HL-60 (cell line): ENCODE results near the gene AVP.
A peak's percentile ranks its signal among the peaks of the same experiment; 100 is the strongest.

ENCODE experiments used
- DNase-seq, 2 experiments: peaks; one replicate each; pipeline ENCODE4 v3.0.0-alpha.2; 2010 to 2020; ENCODE audit warnings: low read depth in 1 of 2, low spot score in 1 of 2
- H3K27ac ChIP-seq: fragments of 250-450 bp; sonication (Bioruptor Pico); replicated peaks from 2 replicates; pipeline ENCODE4 v1.5.1; 2020; ENCODE audit warnings: mild to moderate bottlenecking, moderate library complexity
- H3K27me3 ChIP-seq: fragments of 250-450 bp; sonication (Bioruptor Pico); 2 replicates; pipeline ENCODE4 v1.5.1; 2021; ENCODE audit warnings: mild to moderate bottlenecking, moderate library complexity; ENCODE audit not compliant: insufficient read depth, poor library complexity, severe bottlenecking
- H3K4me3 ChIP-seq: replicated peaks from 2 replicates; pipeline ENCODE4 v1.5.1; 2011; ENCODE audit warnings: mild to moderate bottlenecking, control low read depth, low read length; ENCODE audit not compliant: insufficient read depth
- GABPA ChIP-seq: IDR thresholded peaks from 2 replicates; pipeline ENCODE4 v1.6.1; 2012; ENCODE audit warnings: low read depth
- POLR2AphosphoS5 ChIP-seq: IDR thresholded peaks from 2 replicates; pipeline ENCODE4 v1.6.1; 2012; ENCODE audit warnings: low read depth
- SPI1 ChIP-seq: IDR thresholded peaks from 2 replicates; pipeline ENCODE4 v1.6.1; 2012; ENCODE audit warnings: low read depth, mild to moderate bottlenecking, borderline replicate concordance
- TF ChIP-seq, protein P1 (sequence below): IDR thresholded peaks from one replicate; pipeline ENCODE4 v1.5.1; 2011; ENCODE audit warnings: low read length, control low read depth, inconsistent platforms; ENCODE audit not compliant: insufficient read depth
- TF ChIP-seq, protein P2 (sequence below): IDR thresholded peaks from 2 replicates; pipeline ENCODE4 v1.6.1; 2012; ENCODE audit warnings: low read depth; ENCODE audit not compliant: insufficient replicate concordance

The AVP gene

DNA sequence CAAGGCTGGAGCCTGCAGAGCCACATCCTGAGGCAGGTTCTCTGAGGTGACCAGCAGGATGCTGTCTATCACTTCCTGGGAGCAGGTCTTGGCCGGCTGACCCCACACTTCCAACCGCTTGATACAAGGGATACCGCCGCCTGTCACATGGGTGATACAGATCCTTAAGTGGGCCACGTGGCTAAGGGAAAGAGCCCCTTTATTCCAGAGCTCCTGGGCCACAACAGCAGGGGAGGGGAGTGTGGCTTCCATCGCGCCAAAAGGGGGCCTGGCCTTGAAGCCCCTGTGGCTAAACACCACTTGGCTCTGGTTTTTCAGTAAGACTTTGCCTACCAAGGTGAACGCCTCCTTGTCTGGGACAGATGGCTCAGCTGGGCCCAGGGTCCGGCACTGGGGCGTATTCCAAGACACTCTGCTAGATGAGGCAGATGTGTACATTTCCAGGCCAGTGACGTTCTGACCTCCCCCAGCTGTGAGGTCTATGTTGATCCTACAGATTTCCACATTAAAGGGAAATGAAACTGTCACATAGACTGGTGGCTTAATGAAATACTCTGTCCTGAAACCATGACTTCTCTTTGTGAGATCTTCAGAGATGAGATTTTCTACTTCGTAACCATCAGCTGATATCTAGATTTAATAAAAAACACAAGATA lies 37.6 kb upstream of the AVP start:
- H3K27me3 ChIP-seq: no peaks in the 10 kb centered on the region
- DNase-seq: no peak
- TF ChIP-seq, protein P1, sequence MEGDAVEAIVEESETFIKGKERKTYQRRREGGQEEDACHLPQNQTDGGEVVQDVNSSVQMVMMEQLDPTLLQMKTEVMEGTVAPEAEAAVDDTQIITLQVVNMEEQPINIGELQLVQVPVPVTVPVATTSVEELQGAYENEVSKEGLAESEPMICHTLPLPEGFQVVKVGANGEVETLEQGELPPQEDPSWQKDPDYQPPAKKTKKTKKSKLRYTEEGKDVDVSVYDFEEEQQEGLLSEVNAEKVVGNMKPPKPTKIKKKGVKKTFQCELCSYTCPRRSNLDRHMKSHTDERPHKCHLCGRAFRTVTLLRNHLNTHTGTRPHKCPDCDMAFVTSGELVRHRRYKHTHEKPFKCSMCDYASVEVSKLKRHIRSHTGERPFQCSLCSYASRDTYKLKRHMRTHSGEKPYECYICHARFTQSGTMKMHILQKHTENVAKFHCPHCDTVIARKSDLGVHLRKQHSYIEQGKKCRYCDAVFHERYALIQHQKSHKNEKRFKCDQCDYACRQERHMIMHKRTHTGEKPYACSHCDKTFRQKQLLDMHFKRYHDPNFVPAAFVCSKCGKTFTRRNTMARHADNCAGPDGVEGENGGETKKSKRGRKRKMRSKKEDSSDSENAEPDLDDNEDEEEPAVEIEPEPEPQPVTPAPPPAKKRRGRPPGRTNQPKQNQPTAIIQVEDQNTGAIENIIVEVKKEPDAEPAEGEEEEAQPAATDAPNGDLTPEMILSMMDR: no peak
- TF ChIP-seq SPI1 (no peak), GABPA (no peak), POLR2AphosphoS5 (no peak)
- TF ChIP-seq, protein P2, sequence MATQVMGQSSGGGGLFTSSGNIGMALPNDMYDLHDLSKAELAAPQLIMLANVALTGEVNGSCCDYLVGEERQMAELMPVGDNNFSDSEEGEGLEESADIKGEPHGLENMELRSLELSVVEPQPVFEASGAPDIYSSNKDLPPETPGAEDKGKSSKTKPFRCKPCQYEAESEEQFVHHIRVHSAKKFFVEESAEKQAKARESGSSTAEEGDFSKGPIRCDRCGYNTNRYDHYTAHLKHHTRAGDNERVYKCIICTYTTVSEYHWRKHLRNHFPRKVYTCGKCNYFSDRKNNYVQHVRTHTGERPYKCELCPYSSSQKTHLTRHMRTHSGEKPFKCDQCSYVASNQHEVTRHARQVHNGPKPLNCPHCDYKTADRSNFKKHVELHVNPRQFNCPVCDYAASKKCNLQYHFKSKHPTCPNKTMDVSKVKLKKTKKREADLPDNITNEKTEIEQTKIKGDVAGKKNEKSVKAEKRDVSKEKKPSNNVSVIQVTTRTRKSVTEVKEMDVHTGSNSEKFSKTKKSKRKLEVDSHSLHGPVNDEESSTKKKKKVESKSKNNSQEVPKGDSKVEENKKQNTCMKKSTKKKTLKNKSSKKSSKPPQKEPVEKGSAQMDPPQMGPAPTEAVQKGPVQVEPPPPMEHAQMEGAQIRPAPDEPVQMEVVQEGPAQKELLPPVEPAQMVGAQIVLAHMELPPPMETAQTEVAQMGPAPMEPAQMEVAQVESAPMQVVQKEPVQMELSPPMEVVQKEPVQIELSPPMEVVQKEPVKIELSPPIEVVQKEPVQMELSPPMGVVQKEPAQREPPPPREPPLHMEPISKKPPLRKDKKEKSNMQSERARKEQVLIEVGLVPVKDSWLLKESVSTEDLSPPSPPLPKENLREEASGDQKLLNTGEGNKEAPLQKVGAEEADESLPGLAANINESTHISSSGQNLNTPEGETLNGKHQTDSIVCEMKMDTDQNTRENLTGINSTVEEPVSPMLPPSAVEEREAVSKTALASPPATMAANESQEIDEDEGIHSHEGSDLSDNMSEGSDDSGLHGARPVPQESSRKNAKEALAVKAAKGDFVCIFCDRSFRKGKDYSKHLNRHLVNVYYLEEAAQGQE: no peak
- no peak overlapping the region for H3K4me3 ChIP-seq
- no peak overlapping the region for H3K27ac ChIP-seq

DNA sequence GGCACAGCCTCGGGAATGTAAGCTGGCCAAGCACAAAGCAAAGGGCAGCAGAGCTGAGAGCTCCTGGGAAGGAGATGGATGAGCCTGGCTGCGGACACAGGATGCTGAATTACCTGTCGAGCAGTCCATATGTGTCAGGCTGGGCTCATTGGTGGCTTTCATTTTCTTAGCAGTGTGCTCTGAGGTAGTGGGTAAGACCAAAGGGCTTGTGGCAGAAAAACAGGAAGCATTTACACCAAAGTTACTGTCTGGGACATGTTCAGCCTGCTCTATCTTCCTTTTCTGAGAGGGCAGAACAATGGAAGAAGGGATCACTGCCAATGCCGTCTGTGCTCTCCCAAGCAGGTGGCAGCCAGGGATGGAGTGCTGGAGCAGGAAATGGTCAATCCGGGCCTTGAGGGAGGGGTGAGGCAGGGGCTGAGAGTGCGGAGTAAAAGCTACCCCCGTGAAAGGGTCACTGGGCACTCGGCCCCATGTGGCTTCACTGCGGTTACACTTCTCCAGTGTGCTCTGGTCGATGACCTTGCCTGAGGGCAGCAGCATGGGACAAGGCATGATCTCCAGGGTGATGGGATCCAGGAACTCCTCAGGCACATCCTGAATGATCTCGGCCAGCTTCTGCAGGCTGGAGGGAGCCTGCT lies 36.9 kb upstream of the AVP start:
- H3K4me3 ChIP-seq: no peak overlapping the region
- 0 out of 2 replicates have a peak overlapping the region, but pooled peaks have one; percentile 17 for H3K27ac ChIP-seq
- no peaks in the 10 kb centered on the region for H3K27me3 ChIP-seq
- peak in 1 of 2 experiments; percentile 51 for DNase-seq
- TF ChIP-seq, protein P1: no peak
- TF ChIP-seq POLR2AphosphoS5 (no peak), GABPA (no peak), SPI1 (no peak)
- TF ChIP-seq, protein P2: no peak

DNA sequence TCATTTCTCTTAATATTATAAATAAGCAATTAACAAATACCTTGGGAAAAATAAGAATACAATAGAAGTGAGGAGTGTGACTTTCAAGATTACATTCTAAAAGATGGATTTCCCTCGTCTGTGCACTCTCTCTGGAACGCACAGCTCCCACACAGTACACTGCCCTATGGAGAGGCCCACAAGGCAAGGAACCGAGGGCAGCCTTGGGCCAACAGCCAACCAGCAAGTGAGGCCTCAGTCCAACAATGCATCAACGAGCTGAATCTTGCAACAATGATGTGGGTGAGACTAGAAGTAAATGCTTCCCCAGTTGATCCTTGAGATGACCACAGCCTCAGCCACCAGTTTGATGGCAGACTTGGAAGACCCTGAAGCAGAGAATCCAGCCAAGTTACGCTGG lies 34.5 kb upstream of the AVP start:
- DNase-seq: no peak
- H3K27ac ChIP-seq: no peak overlapping the region
- H3K4me3 ChIP-seq: no peak overlapping the region
- no peaks in the 10 kb centered on the region for H3K27me3 ChIP-seq
- no peak for TF ChIP-seq GABPA
- TF ChIP-seq, protein P1: no peak
